DOHH2 (cell line): ENCODE results near the gene CEACAM3.

ENCODE experiments used
- H3F3A ChIP-seq: fragments of 200-600 bp; sonication (generic), shearing (Covaris generic); 2 replicates; pipeline ENCODE4 v1.6.0; 2016; ENCODE audit warnings: antibody characterized with exemption, mild to moderate bottlenecking; ENCODE audit not compliant: control insufficient read depth, insufficient read depth
- H3K27ac ChIP-seq: fragments of 200-600 bp; sonication (generic); 2 replicates; pipeline ENCODE4 v1.5.1; 2014; ENCODE audit warnings: low read depth, mild to moderate bottlenecking, low read length, moderate library complexity
- H3K27me3 ChIP-seq: fragments of 200-600 bp; sonication (generic); 2 replicates; pipeline ENCODE4 v1.6.1; 2014; ENCODE audit warnings: mild to moderate bottlenecking, low read length, mixed read lengths; ENCODE audit not compliant: control insufficient read depth
- H3K36me3 ChIP-seq: fragments of 200-600 bp; sonication (generic); 2 replicates; pipeline ENCODE4 v1.6.1; 2014; ENCODE audit warnings: mild to moderate bottlenecking, low read length, moderate library complexity, mixed read lengths; ENCODE audit not compliant: control insufficient read depth
- H3K4me1 ChIP-seq: fragments of 200-600 bp; sonication (generic); 2 replicates; pipeline ENCODE4 v1.6.1; 2014; ENCODE audit warnings: mild to moderate bottlenecking, low read length, mixed read lengths; ENCODE audit not compliant: control insufficient read depth
- H3K4me2 ChIP-seq: fragments of 200-600 bp; sonication (generic); 2 replicates; pipeline ENCODE4 v1.6.0; 2014; ENCODE audit warnings: mild to moderate bottlenecking, low read length, moderate library complexity
- H3K4me3 ChIP-seq: fragments of 200-600 bp; sonication (generic); 2 replicates; pipeline ENCODE4 v1.5.1; 2014; ENCODE audit warnings: mild to moderate bottlenecking, low read length, mixed read lengths
- H3K79me2 ChIP-seq: fragments of 200-600 bp; sonication (generic); 2 replicates; pipeline ENCODE4 v1.6.1; 2014; ENCODE audit warnings: mild to moderate bottlenecking, low read length, mixed read lengths; ENCODE audit not compliant: control insufficient read depth
- H3K9me2 ChIP-seq: fragments of 200-600 bp; sonication (generic); replicated peaks from 2 replicates; pipeline ENCODE4 v1.6.1; 2014; ENCODE audit warnings: mild to moderate bottlenecking, low read length, mixed read lengths; ENCODE audit not compliant: control insufficient read depth
- H3K9me3 ChIP-seq: fragments of 200-600 bp; sonication (generic); 2 replicates; pipeline ENCODE4 v1.6.1; 2014; ENCODE audit warnings: antibody characterized with exemption, low read length, mixed read lengths; ENCODE audit not compliant: control insufficient read depth, insufficient read depth
- H4K20me1 ChIP-seq: fragments of 200-600 bp; sonication (generic); 2 replicates; pipeline ENCODE4 v1.6.0; 2014; ENCODE audit warnings: low read depth, mild to moderate bottlenecking, antibody characterized with exemption, low read length, moderate library complexity; ENCODE audit not compliant: control insufficient read depth, insufficient read depth
- EZH2phosphoT487 ChIP-seq: fragments of 200-600 bp; sonication (generic); IDR thresholded peaks from 2 replicates; pipeline ENCODE4 v1.6.1; 2017; ENCODE audit warnings: borderline replicate concordance, mild to moderate bottlenecking, antibody characterized with exemption, low read length, moderate library complexity, mixed read lengths
- TF ChIP-seq, protein P1 (sequence below): fragments of 200-600 bp; sonication (generic); IDR thresholded peaks from one replicate; pipeline ENCODE4 v1.5.1; 2014; ENCODE audit warnings: antibody characterized with exemption, mild to moderate bottlenecking, low read depth, low read length; ENCODE audit not compliant: poor library complexity, severe bottlenecking

CEACAM3 gene

DNA sequence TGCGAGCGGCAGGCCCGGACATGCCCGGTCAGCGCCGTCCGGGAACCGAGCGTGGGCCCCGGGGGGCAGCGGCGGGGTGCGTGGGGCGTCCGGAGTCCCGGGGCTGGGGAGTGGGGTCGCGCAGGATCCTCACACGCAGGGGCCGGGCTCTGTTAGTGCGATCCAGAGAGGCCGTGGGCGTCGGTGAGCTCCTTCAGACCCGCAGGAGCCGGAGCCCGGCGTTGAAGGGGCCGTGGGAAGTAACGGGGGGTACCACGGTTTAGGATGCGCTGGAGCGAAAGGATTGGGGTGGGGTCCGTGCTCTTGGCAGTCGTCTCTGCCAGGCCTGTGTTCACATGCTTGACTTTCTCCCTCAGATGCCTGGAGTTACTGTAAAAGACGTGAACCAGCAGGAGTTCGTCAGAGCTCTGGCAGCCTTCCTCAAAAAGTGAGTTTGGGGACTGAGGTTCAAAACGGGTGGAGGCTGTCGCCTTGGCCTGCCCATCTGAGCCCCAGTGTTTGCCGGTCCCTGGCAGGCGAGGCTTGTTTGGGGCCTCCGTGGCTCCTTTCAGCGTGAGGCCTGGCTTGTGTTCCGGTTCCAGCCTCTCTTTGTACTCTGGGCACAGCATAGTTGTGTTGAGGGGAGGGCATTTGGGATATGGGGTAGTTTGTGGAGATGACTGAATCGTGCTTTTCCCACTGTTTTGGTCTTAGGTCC, 64.2 kb downstream of the CEACAM3 start:
- Histone ChIP-seq H3K27ac (peak overlapping the region; percentile 81), H3K4me2 (peak overlapping the region; percentile 88), H3K4me3 (peak overlapping the region; percentile 87), H3K4me1 (peaks cover 68% of the 10 kb centered on the region), H3K9me2 (no peaks in the 10 kb centered on the region), H3K27me3 (no peaks in the 10 kb centered on the region), H4K20me1 (peaks cover 37% of the 10 kb centered on the region), H3K9me3 (no peaks in the 10 kb centered on the region), H3K79me2 (peaks cover 56% of the 10 kb centered on the region), H3F3A (peaks cover 48% of the 10 kb centered on the region), H3K36me3 (peaks cover 54% of the 10 kb centered on the region)
- TF ChIP-seq EZH2phosphoT487, result no peak
- TF ChIP-seq, protein P1, sequence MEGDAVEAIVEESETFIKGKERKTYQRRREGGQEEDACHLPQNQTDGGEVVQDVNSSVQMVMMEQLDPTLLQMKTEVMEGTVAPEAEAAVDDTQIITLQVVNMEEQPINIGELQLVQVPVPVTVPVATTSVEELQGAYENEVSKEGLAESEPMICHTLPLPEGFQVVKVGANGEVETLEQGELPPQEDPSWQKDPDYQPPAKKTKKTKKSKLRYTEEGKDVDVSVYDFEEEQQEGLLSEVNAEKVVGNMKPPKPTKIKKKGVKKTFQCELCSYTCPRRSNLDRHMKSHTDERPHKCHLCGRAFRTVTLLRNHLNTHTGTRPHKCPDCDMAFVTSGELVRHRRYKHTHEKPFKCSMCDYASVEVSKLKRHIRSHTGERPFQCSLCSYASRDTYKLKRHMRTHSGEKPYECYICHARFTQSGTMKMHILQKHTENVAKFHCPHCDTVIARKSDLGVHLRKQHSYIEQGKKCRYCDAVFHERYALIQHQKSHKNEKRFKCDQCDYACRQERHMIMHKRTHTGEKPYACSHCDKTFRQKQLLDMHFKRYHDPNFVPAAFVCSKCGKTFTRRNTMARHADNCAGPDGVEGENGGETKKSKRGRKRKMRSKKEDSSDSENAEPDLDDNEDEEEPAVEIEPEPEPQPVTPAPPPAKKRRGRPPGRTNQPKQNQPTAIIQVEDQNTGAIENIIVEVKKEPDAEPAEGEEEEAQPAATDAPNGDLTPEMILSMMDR, result no peak
